Measurements from ENCODE around the gene PTPRD. TPM values are rescaled to one million over a fixed set of nuclear protein-coding genes. Genes with fewer than 3 reads are reported as not detected.

The PTPRD gene
- polyA plus RNA-seq, 3 donors = 114 to 130 (median 117) TPM

GRCh38 chr9:10112070-10112469 is 500.7 kb downstream of the PTPRD start:
- DNase-seq (ENCODE audit: extremely low read depth in 1 of 11, low read depth in 9 of 11, low spot score in 4 of 11) = no peak

- no peak for DNase-seq (ENCODE audit: extremely low read depth in 1 of 11, low read depth in 9 of 11, low spot score in 4 of 11)
Observed at GRCh38 chr9:10108815-10109214, 504.0 kb downstream of the PTPRD start.

GRCh38 chr9:10104774-10105173 is 508.0 kb downstream of the PTPRD start:
- DNase-seq (ENCODE audit: extremely low read depth in 1 of 11, low read depth in 9 of 11, low spot score in 4 of 11) = no peak

GRCh38 chr9:10095208-10095607 is 517.6 kb downstream of the PTPRD start:
- no peak for DNase-seq (ENCODE audit: extremely low read depth in 1 of 11, low read depth in 9 of 11, low spot score in 4 of 11)

- DNase-seq (ENCODE audit: extremely low read depth in 1 of 11, low read depth in 9 of 11, low spot score in 4 of 11) = no peak
Observed at GRCh38 chr9:10094563-10094962, 518.2 kb downstream of the PTPRD start.

GRCh38 chr9:10080012-10080411 is 532.8 kb downstream of the PTPRD start:
- no peak for DNase-seq (ENCODE audit: extremely low read depth in 1 of 11, low read depth in 9 of 11, low spot score in 4 of 11)

- no peak for DNase-seq (ENCODE audit: extremely low read depth in 1 of 11, low read depth in 9 of 11, low spot score in 4 of 11)
Observed at GRCh38 chr9:10079284-10079964, 533.4 kb downstream of the PTPRD start.

- DNase-seq (ENCODE audit: extremely low read depth in 1 of 11, low read depth in 9 of 11, low spot score in 4 of 11) = no peak
Observed at GRCh38 chr9:10071579-10071978, 541.2 kb downstream of the PTPRD start.

GRCh38 chr9:10062629-10063395 is 550.0 kb downstream of the PTPRD start:
- no peak for DNase-seq (ENCODE audit: extremely low read depth in 1 of 11, low read depth in 9 of 11, low spot score in 4 of 11)

GRCh38 chr9:10059044-10059443 is 553.8 kb downstream of the PTPRD start:
- no peak for DNase-seq (ENCODE audit: extremely low read depth in 1 of 11, low read depth in 9 of 11, low spot score in 4 of 11)

GRCh38 chr9:10055886-10056395 is 556.9 kb downstream of the PTPRD start:
- no peak for DNase-seq (ENCODE audit: extremely low read depth in 1 of 11, low read depth in 9 of 11, low spot score in 4 of 11)

GRCh38 chr9:10054456-10054855 is 558.3 kb downstream of the PTPRD start:
- no peak for DNase-seq (ENCODE audit: extremely low read depth in 1 of 11, low read depth in 9 of 11, low spot score in 4 of 11)

GRCh38 chr9:10052916-10053315 is 559.9 kb downstream of the PTPRD start:
- no peak for DNase-seq (ENCODE audit: extremely low read depth in 1 of 11, low read depth in 9 of 11, low spot score in 4 of 11)

- no peak for DNase-seq (ENCODE audit: extremely low read depth in 1 of 11, low read depth in 9 of 11, low spot score in 4 of 11)
Observed at GRCh38 chr9:10052181-10052580, 560.6 kb downstream of the PTPRD start.

- no peak for DNase-seq (ENCODE audit: extremely low read depth in 1 of 11, low read depth in 9 of 11, low spot score in 4 of 11)
Observed at GRCh38 chr9:10050016-10050415, 562.8 kb downstream of the PTPRD start.

GRCh38 chr9:10048994-10049393 is 563.8 kb downstream of the PTPRD start:
- no peak for DNase-seq (ENCODE audit: extremely low read depth in 1 of 11, low read depth in 9 of 11, low spot score in 4 of 11)

- peak in 2 of 11 donors; percentile 2 to 5 for DNase-seq (ENCODE audit: extremely low read depth in 1 of 11, low read depth in 9 of 11, low spot score in 4 of 11)
Observed at GRCh38 chr9:10045598-10045997, 567.2 kb downstream of the PTPRD start.

- no peak for DNase-seq (ENCODE audit: extremely low read depth in 1 of 11, low read depth in 9 of 11, low spot score in 4 of 11)
Observed at GRCh38 chr9:10041726-10042229, 571.0 kb downstream of the PTPRD start.

- no peak for DNase-seq (ENCODE audit: extremely low read depth in 1 of 11, low read depth in 9 of 11, low spot score in 4 of 11)
Observed at GRCh38 chr9:10036095-10036494, 576.7 kb downstream of the PTPRD start.

GRCh38 chr9:10032166-10032565 is 580.6 kb downstream of the PTPRD start:
- no peak for DNase-seq (ENCODE audit: extremely low read depth in 1 of 11, low read depth in 9 of 11, low spot score in 4 of 11)

Data from renal cortex interstitium (tissue), 11 donors.